Loucy (cell line): ENCODE results near the gene PCK1.

Experiments used
- CTCF ChIP-seq: fragments of 200-600 bp; sonication (generic); conservative IDR thresholded peaks from 2 replicates; pipeline ENCODE4 v1.5.1; 2014; ENCODE audit warnings: mild to moderate bottlenecking, antibody characterized with exemption, low read length
- EZH2phosphoT487 ChIP-seq: fragments of 200-600 bp; IDR thresholded peaks from 2 replicates; pipeline ENCODE4 v1.6.1; 2018; ENCODE audit warnings: antibody characterized with exemption, mild to moderate bottlenecking, moderate library complexity, borderline replicate concordance

- TF ChIP-seq CTCF (no peak), EZH2phosphoT487 (no peak)
Measured at GRCh38 chr20:57589728-57590484, 29.0 kb downstream of the PCK1 start.
